CD14-positive monocyte (primary cell): ENCODE measurements around the gene FGFR2. TPM values are rescaled to one million over a fixed set of nuclear protein-coding genes. Genes with fewer than 3 reads are reported as not detected.

Experiments used
- DNase-seq, 3 donors: peaks; one replicate each; pipeline ENCODE4 v3.0.0-alpha.2; 2011 to 2022
- H2AFZ ChIP-seq: 2 replicates; pipeline ENCODE4 v1.6.0; 2012; ENCODE audit warnings: mild to moderate bottlenecking, low read depth, low read length, inconsistent platforms; ENCODE audit not compliant: insufficient read depth, poor library complexity, severe bottlenecking
- H3K27ac ChIP-seq, 2 donors: 1 replicate in 1 of 2; 2 replicates in 1 of 2; pipeline ENCODE4 v1.5.1; 2012 to 2013; ENCODE audit warnings: low read length in 2 of 2, control low read depth in 1 of 2, inconsistent platforms in 1 of 2, low read depth in 1 of 2, mild to moderate bottlenecking in 1 of 2
- H3K27me3 ChIP-seq, 2 donors: one replicate each; pipeline versions ENCODE4 v1.6.0 to v1.6.1; 2011 to 2013; ENCODE audit warnings: low read length in 2 of 2; ENCODE audit not compliant: control insufficient read depth in 2 of 2, insufficient read depth in 2 of 2
- H3K36me3 ChIP-seq, 2 donors: replicated peaks in 1 of 2; 1 replicate in 1 of 2; 2 replicates in 1 of 2; pipeline versions ENCODE4 v1.5.1 to v1.6.1; 2012 to 2013; ENCODE audit warnings: low read length in 2 of 2, control low read depth in 1 of 2, inconsistent platforms in 1 of 2, mild to moderate bottlenecking in 1 of 2; ENCODE audit not compliant: insufficient read depth in 2 of 2, control insufficient read depth in 1 of 2
- H3K4me1 ChIP-seq, 2 donors: 1 replicate in 1 of 2; 2 replicates in 1 of 2; pipeline versions ENCODE4 v1.5.1 to v1.6.1; 2012 to 2013; ENCODE audit warnings: low read length in 2 of 2, control low read depth in 1 of 2, inconsistent platforms in 1 of 2, mild to moderate bottlenecking in 1 of 2, moderate library complexity in 1 of 2; ENCODE audit not compliant: insufficient read depth in 2 of 2, control insufficient read depth in 1 of 2
- H3K4me2 ChIP-seq: replicated peaks from 2 replicates; pipeline ENCODE3; 2012; ENCODE audit warnings: low read length, moderate library complexity, mild to moderate bottlenecking; ENCODE audit not compliant: poor library complexity, severe bottlenecking; ENCODE audit errors: extremely low read depth
- H3K4me3 ChIP-seq, 3 experiments: fragments of 200-600 bp in 1 of 3; sonication (generic) in 1 of 3; replicated peaks in 1 of 3; 1 replicate in 2 of 3; 2 replicates in 1 of 3; pipeline ENCODE4 v1.5.1; 2011 to 2013; ENCODE audit warnings: low read length in 3 of 3, mild to moderate bottlenecking in 3 of 3, control low read depth in 2 of 3, low read depth in 2 of 3, inconsistent platforms in 1 of 3, moderate library complexity in 1 of 3
- H3K79me2 ChIP-seq: 2 replicates; pipeline ENCODE4 v1.6.0; 2012; ENCODE audit warnings: mild to moderate bottlenecking, control low read depth, inconsistent platforms, low read length, moderate library complexity; ENCODE audit not compliant: insufficient read depth
- H3K9ac ChIP-seq: 2 replicates; pipeline ENCODE4 v1.6.0; 2017; ENCODE audit warnings: low read length, mild to moderate bottlenecking; ENCODE audit not compliant: insufficient read depth, poor library complexity, severe bottlenecking
- H3K9me3 ChIP-seq, 2 donors: replicated peaks in 1 of 2; 1 replicate in 1 of 2; 2 replicates in 1 of 2; pipeline versions ENCODE4 v1.5.1 to v1.6.1; 2012 to 2013; ENCODE audit warnings: low read length in 2 of 2, control low read depth in 1 of 2; ENCODE audit not compliant: control insufficient read depth in 1 of 2, insufficient read depth in 1 of 2
- H4K20me1 ChIP-seq: 2 replicates; pipeline ENCODE4 v1.6.0; 2012; ENCODE audit warnings: mild to moderate bottlenecking, low read length, control low read depth, moderate library complexity; ENCODE audit not compliant: insufficient read depth
- H3K27ac Mint-ChIP-seq, 7 donors: one replicate each; pipeline ENCODE4 v1.8.0; 2020; ENCODE audit warnings: mild to moderate bottlenecking in 7 of 7, mixed read lengths in 7 of 7, moderate library complexity in 6 of 7, inconsistent platforms in 2 of 7
- H3K27me3 Mint-ChIP-seq, 3 donors: one replicate each; pipeline ENCODE4 v1.8.0; 2021 to 2022; ENCODE audit warnings: low read depth in 3 of 3, mild to moderate bottlenecking in 3 of 3, mixed read lengths in 3 of 3, moderate library complexity in 3 of 3, inconsistent platforms in 1 of 3
- H3K36me3 Mint-ChIP-seq, 2 donors: one replicate each; pipeline ENCODE4 v1.8.0; 2020; ENCODE audit warnings: mixed read lengths in 2 of 2, inconsistent platforms in 1 of 2, mild to moderate bottlenecking in 1 of 2
- H3K4me1 Mint-ChIP-seq: one replicate; pipeline ENCODE4 v1.8.0; 2020; ENCODE audit warnings: mild to moderate bottlenecking, mixed read lengths
- H3K4me3 Mint-ChIP-seq, 2 donors: one replicate each; pipeline ENCODE4 v1.8.0; 2020; ENCODE audit warnings: mild to moderate bottlenecking in 2 of 2, mixed read lengths in 2 of 2, moderate library complexity in 1 of 2
- H3K9me3 Mint-ChIP-seq, 7 donors: one replicate each; pipeline ENCODE4 v1.8.0; 2020 to 2022; ENCODE audit warnings: mixed read lengths in 7 of 7, mild to moderate bottlenecking in 6 of 7, moderate library complexity in 6 of 7, inconsistent platforms in 2 of 7
- CTCF ChIP-seq: fragments of 200-600 bp; IDR thresholded peaks from one replicate; pipeline ENCODE4 v1.8.0; 2022; ENCODE audit warnings: antibody characterized with exemption, mild to moderate bottlenecking
- WGBS: methylation state at CpG from one replicate; pipeline ENCODE4 v1.1.5; 2013; ENCODE audit warnings: missing lambda C conversion rate; ENCODE audit not compliant: insufficient coverage; 5-methylcytosine and 5-hydroxymethylcytosine counted together
- intact Hi-C, 2 donors: fragments of 100-400 bp; cut with micrococcal nuclease; formaldehyde crosslinking; loops; one replicate each; pipeline versions ENCODE4 v1.15.0 to v1.15.1; 2023
- polyA plus RNA-seq, 3 donors: library from polyadenylated mRNA; depleted of rRNA in 1 of 3; unstranded in 2 of 3; stranded (reverse) in 1 of 3; fragments of 300-500 nt in 2 of 3; fragments of >200 nt in 1 of 3; fragmentation: Illumina TruSeq in 2 of 3; gene quantifications; 1 replicate in 2 of 3; 2 replicates in 1 of 3; pipeline ENCODE4 v1.2.3, GENCODE V29; 2012 to 2021

FGFR2 gene
- polyA plus RNA-seq, 3 donors, result not detected

GRCh38 chr10:121444520-121445165 lies 153.6 kb downstream of the FGFR2 start:
- WGBS, result 88% methylated on average over 5 of the region's 8 CpGs
- no peaks in the 10 kb centered on the region for H3K36me3 Mint-ChIP-seq
- H3K9me3 ChIP-seq, result no peaks in the 10 kb centered on the region
- H2AFZ ChIP-seq, result no peak overlapping the region
- no peak overlapping the region for H3K27ac ChIP-seq
- H3K27me3 Mint-ChIP-seq, result peaks cover 0 to 3% (median under 1%) of the 10 kb centered on the region in 3 donors
- H4K20me1 ChIP-seq, result no peaks in the 10 kb centered on the region
- intact Hi-C loops, result no loop called here
- no peaks in the 10 kb centered on the region for H3K4me1 ChIP-seq
- H3K79me2 ChIP-seq, result no peaks in the 10 kb centered on the region
- no peak overlapping the region for H3K27ac Mint-ChIP-seq
- H3K9ac ChIP-seq, result no peak overlapping the region
- H3K4me3 Mint-ChIP-seq, result no peak overlapping the region
- H3K4me2 ChIP-seq, result no peak overlapping the region
- H3K4me3 ChIP-seq, result no peak overlapping the region
- no peaks in the 10 kb centered on the region for H3K27me3 ChIP-seq
- peaks cover 0 to 7% (median 0%) of the 10 kb centered on the region in 7 donors for H3K9me3 Mint-ChIP-seq
- H3K4me1 Mint-ChIP-seq, result no peaks in the 10 kb centered on the region
- no peak for DNase-seq
- no peaks in the 10 kb centered on the region for H3K36me3 ChIP-seq
- TF ChIP-seq CTCF, result no peak

DNA sequence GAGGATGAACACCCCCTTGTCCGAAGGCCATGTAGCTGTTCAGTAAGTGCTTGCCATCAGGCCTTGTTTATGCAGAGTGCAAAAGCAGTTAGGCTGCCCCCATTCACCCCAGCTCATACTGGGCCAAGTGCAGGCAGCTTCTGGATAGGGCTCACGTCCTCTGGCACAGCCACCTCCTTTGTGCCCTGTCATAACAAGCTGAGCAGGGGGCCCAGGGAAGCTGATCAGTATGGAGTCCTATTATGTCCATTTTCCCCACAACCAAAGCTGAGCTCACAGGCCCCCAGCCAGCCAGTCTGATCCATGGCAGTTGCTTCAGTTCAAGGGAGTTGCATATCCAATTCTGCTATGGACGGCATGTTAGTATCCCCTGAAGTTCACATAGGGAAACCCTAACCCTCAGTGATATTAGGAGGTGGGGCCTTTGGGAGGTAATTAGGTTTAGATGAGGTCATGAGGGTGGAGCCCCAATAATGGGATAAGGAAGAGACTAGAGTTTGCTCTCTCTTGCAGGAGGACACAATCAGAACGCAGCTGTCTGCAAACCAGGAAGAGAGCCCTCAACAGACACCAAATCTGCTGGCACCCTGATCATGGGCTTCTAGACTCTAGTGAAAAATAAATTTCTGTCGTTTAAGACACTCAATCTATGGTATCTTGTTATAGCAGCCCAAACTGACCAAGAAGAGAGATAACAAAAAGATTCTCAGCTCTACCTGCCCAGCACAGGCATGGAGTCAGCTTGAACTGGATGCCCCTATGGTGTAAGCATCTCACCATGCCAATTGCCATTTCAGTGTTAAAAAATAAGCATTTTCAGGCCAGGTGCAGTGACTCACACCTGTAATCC lies 155.9 kb downstream of the FGFR2 start:
- H3K4me1 Mint-ChIP-seq, result no peaks in the 10 kb centered on the region
- H3K27ac Mint-ChIP-seq, result no peak overlapping the region
- H3K27me3 Mint-ChIP-seq, result peaks cover 0 to 3% (median 1%) of the 10 kb centered on the region in 3 donors
- no peaks in the 10 kb centered on the region for H3K36me3 Mint-ChIP-seq
- Histone ChIP-seq H3K4me3 (no peak overlapping the region), H3K9ac (no peak overlapping the region), H4K20me1 (no peaks in the 10 kb centered on the region), H3K4me1 (no peaks in the 10 kb centered on the region), H2AFZ (no peak overlapping the region), H3K27ac (no peak overlapping the region), H3K4me2 (no peak overlapping the region), H3K9me3 (no peaks in the 10 kb centered on the region), H3K79me2 (no peaks in the 10 kb centered on the region), H3K36me3 (no peaks in the 10 kb centered on the region), H3K27me3 (no peaks in the 10 kb centered on the region)
- TF ChIP-seq CTCF, result no peak
- no peak overlapping the region for H3K4me3 Mint-ChIP-seq
- DNase-seq, result no peak
- intact Hi-C loops, result no loop called here
- H3K9me3 Mint-ChIP-seq, result peaks cover 0 to 8% (median 0%) of the 10 kb centered on the region in 7 donors
- WGBS, result 100% methylated on average over 1 of the region's 5 CpGs
